K562 (cell line): ENCODE results near the gene LDLRAD3. TPM values are rescaled to one million over a fixed set of nuclear protein-coding genes. Genes with fewer than 3 reads are reported as not detected.

ENCODE experiments used
- ATAC-seq: fragments of 200-7000 bp; cut with Tn5 transposase; 3 replicates; pipeline ENCODE4 v1.9.1; 2020; ENCODE audit warnings: moderate library complexity
- BruUV-seq: library from RNA; stranded (reverse); fragments of 400-500 nt; replicated peaks from 2 replicates; lab custom pipeline; 2021; lab: Mats Ljungman, UMichigan
- CTCF ChIA-PET: fragments of 300-600 bp; formaldehyde crosslinking; extraction: SDS; loops from one replicate; lab custom pipeline; 2021; ENCODE audit warnings: low intra/inter-chr PET ratio; lab: Yijun Ruan, JAX
- POLR2A ChIA-PET: fragments of 300-600, 350-650 bp; sonication (Branson Sonifier 250); formaldehyde crosslinking; extraction: SDS; loops from one replicate; lab custom pipeline; 2021; ENCODE audit warnings: antibody characterized with exemption, inconsistent platforms; lab: Yijun Ruan, JAX
- DNase-seq, 4 experiments: peaks; one replicate each; pipeline versions ENCODE4 v3.0.0 to v3.0.0-alpha.2; 2011 to 2018; ENCODE audit warnings: low spot score in 3 of 4, mixed read lengths in 3 of 4; ENCODE audit errors: extremely low read depth in 1 of 4
- FAIRE-seq: peaks from 2 replicates; lab custom pipeline; 2011; peaks lifted over from hg19 to GRCh38; lab: Jason Lieb, UNC
- H2AFZ ChIP-seq: 2 replicates; pipeline ENCODE4 v1.6.0; 2011; ENCODE audit warnings: low read depth, low read length, control low read depth, inconsistent platforms
- H3K27ac ChIP-seq: fragments of 200-600 bp; 3 replicates; pipeline ENCODE4 v1.8.0; 2011; ENCODE audit warnings: low read depth, mild to moderate bottlenecking, control low read depth, inconsistent platforms, low read length, moderate library complexity, mixed read lengths; ENCODE audit errors: extremely low read depth
- H3K27me3 ChIP-seq, 2 experiments: fragments of 300-600 bp in 1 of 2; 2 replicates in 1 of 2; 3 replicates in 1 of 2; pipeline versions ENCODE4 v1.6.0 to v1.8.0; 2011; ENCODE audit warnings: inconsistent platforms in 2 of 2, low read length in 2 of 2, mild to moderate bottlenecking in 1 of 2, mixed read lengths in 1 of 2, moderate library complexity in 1 of 2; ENCODE audit not compliant: control insufficient read depth in 2 of 2, insufficient read depth in 2 of 2
- H3K36me3 ChIP-seq: fragments of 300-600 bp; 3 replicates; pipeline ENCODE4 v1.8.0; 2011; ENCODE audit warnings: mild to moderate bottlenecking, low read length, inconsistent platforms; ENCODE audit not compliant: control insufficient read depth, insufficient read depth
- H3K4me1 ChIP-seq, 2 experiments: fragments of 200-600 bp in 1 of 2; replicated peaks in 1 of 2; 2 replicates in 1 of 2; 3 replicates in 1 of 2; pipeline versions ENCODE4 v1.5.1 to v1.8.0; 2011; ENCODE audit warnings: inconsistent platforms in 2 of 2, low read length in 2 of 2, mild to moderate bottlenecking in 1 of 2, mixed read lengths in 1 of 2, moderate library complexity in 1 of 2; ENCODE audit not compliant: control insufficient read depth in 2 of 2, insufficient read depth in 2 of 2
- H3K4me2 ChIP-seq: 2 replicates; pipeline ENCODE4 v1.6.1; 2011; ENCODE audit warnings: low read length, control low read depth, inconsistent platforms, mixed read lengths; ENCODE audit not compliant: insufficient read depth
- H3K4me3 ChIP-seq: fragments of 200-600 bp; sonication (generic), shearing (Covaris generic); 2 replicates; pipeline ENCODE4 v1.5.1; 2016; ENCODE audit warnings: control low read depth, inconsistent platforms
- H3K79me2 ChIP-seq: fragments of 200-600 bp; 3 replicates; pipeline ENCODE4 v1.8.0; 2011; ENCODE audit warnings: low read length, inconsistent platforms; ENCODE audit not compliant: control insufficient read depth, insufficient read depth
- H3K9ac ChIP-seq, 2 experiments: 2 replicates each; pipeline versions ENCODE4 v1.6.0 to v1.6.1; 2011; ENCODE audit warnings: low read depth in 2 of 2, low read length in 2 of 2, control low read depth in 1 of 2, inconsistent platforms in 1 of 2, mild to moderate bottlenecking in 1 of 2, mixed read lengths in 1 of 2; ENCODE audit not compliant: insufficient read depth in 1 of 2
- H3K9me1 ChIP-seq: one replicate; pipeline ENCODE4 v1.6.0; 2011; ENCODE audit warnings: inconsistent platforms, mild to moderate bottlenecking, low read length, moderate library complexity; ENCODE audit not compliant: control insufficient read depth, insufficient read depth
- H3K9me3 ChIP-seq: replicated peaks from 2 replicates; pipeline ENCODE4 v1.5.1; 2011; ENCODE audit warnings: low read depth, low read length, inconsistent platforms; ENCODE audit not compliant: control insufficient read depth, insufficient read depth
- H4K20me1 ChIP-seq: replicated peaks from 2 replicates; pipeline ENCODE4 v1.6.1; 2011; ENCODE audit warnings: low read length, inconsistent platforms, mixed read lengths; ENCODE audit not compliant: control insufficient read depth, insufficient read depth
- ATF6 ChIP-seq: sonication (generic); formaldehyde crosslinking; IDR thresholded peaks from 2 replicates; pipeline ENCODE4 v1.4.0; 2020; ENCODE audit warnings: mild to moderate bottlenecking, missing genetic modification reagents
- HDAC8 ChIP-seq: fragments of 450-650 bp; IDR thresholded peaks from 2 replicates; pipeline ENCODE4 v1.6.1; 2016; ENCODE audit warnings: mild to moderate bottlenecking, missing genetic modification characterization, moderate library complexity, missing compliant biosample characterization
- HES1 ChIP-seq: fragments of 450-650 bp; IDR thresholded peaks from 2 replicates; pipeline ENCODE4 v1.6.1; 2016; ENCODE audit warnings: low read depth, mild to moderate bottlenecking, moderate library complexity
- HNRNPLL ChIP-seq: fragments of 200-400 bp; formaldehyde crosslinking; IDR thresholded peaks from 2 replicates; pipeline ENCODE4 v1.6.1; 2017; ENCODE audit warnings: low read length, low read depth, mild to moderate bottlenecking; ENCODE audit not compliant: poor library complexity, severe bottlenecking
- TAF15 ChIP-seq: fragments of 200-400 bp; formaldehyde crosslinking; IDR thresholded peaks from 2 replicates; pipeline ENCODE4 v1.6.1; 2017; ENCODE audit warnings: mild to moderate bottlenecking, low read depth, low read length, moderate library complexity
- THRB ChIP-seq: fragments of 450-650 bp; formaldehyde crosslinking; conservative IDR thresholded peaks from 2 replicates; pipeline ENCODE4 v1.4.0; 2022; ENCODE audit warnings: mild to moderate bottlenecking, missing genetic modification characterization
- ZNF41 ChIP-seq: fragments of 250-450 bp; sonication (Bioruptor Pico); conservative IDR thresholded peaks from 2 replicates; pipeline ENCODE4 v1.4.0; 2020; ENCODE audit warnings: mild to moderate bottlenecking
- ZNF431 ChIP-seq: sonication (generic); formaldehyde crosslinking; IDR thresholded peaks from 2 replicates; pipeline ENCODE4 v1.8.0; 2022; ENCODE audit warnings: mild to moderate bottlenecking, missing genetic modification reagents
- ZNF76 ChIP-seq: fragments of 250-450 bp; sonication (Bioruptor Pico); IDR thresholded peaks from 2 replicates; pipeline ENCODE4 v1.4.0; 2020; ENCODE audit warnings: mild to moderate bottlenecking, moderate library complexity, borderline replicate concordance
- WGBS: fragments of 100-300 bp; shearing (Covaris generic); methylation state at CpG from one replicate; pipeline ENCODE4 v1.1.6; 2016; ENCODE audit warnings: low coverage, mixed read lengths; ENCODE audit not compliant: insufficient coverage; ENCODE audit errors: missing lambda C conversion rate; 5-methylcytosine and 5-hydroxymethylcytosine counted together
- in situ Hi-C: fragments of 300-500 bp; cut with MboI; formaldehyde crosslinking; loops from 4 replicates; pipeline ENCODE4 v1.15.0; 2018; ENCODE audit warnings: inconsistent platforms, mixed read lengths
- intact Hi-C: fragments of 100-400 bp; cut with micrococcal nuclease; formaldehyde crosslinking; loops from 2 replicates; pipeline ENCODE4 v1.14.2; 2022
- polyA plus RNA-seq, 8 experiments: library from polyadenylated mRNA; depleted of rRNA in 4 of 8; stranded (reverse) in 5 of 8; unstranded in 3 of 8; fragments of >200 nt; fragmentation: Nextera tagmentation in 2 of 8; fragmentation: Illumina TruSeq in 1 of 8; extraction: Ambion mirVana in 2 of 8; extraction: Trizol in 1 of 8; gene quantifications; 2 replicates each; pipeline versions ENCODE4 v1.2.1 to v1.2.3, GENCODE V29; 2011 to 2014; ENCODE audit warnings: inconsistent platforms in 1 of 8, missing spikeins in 1 of 8
- total RNA-seq, 7 experiments: library from RNA; depleted of rRNA in 6 of 7; stranded (reverse); fragments of >200 nt in 6 of 7; fragmentation: Illumina TruSeq in 2 of 7; extraction: Trizol in 2 of 7; gene quantifications; 2 replicates each; pipeline versions ENCODE4 v1.2.1 to v1.2.3, GENCODE V29; 2011 to 2021; ENCODE audit warnings: low replicate concordance in 1 of 7

LDLRAD3 gene
- total and polyA plus RNA-seq, 9 of the 15 experiments (the other 6 are each of a cell fraction or from before 2014, with no cell fraction given), result 0.73 to 7.2 (median 3.5) TPM

- Histone ChIP-seq H4K20me1 (no peaks in the 10 kb centered on the region), H3K36me3 (no peaks in the 10 kb centered on the region), H3K4me2 (no peak overlapping the region), H3K27me3 (no peaks in the 10 kb centered on the region), H3K4me1 (peaks cover 0 to 8% of the 10 kb centered on the region in 2 experiments; a peak in 2 of 5 replicates), H3K27ac (no peak overlapping the region), H3K4me3 (no peak overlapping the region), H3K9me1 (no peaks in the 10 kb centered on the region), H3K79me2 (no peaks in the 10 kb centered on the region), H2AFZ (no peak overlapping the region), H3K9me3 (no peaks in the 10 kb centered on the region), H3K9ac (no peak overlapping the region)
- DNase-seq (no peak), FAIRE-seq (no peak), ATAC-seq (no peak)
- ChIA-PET POLR2A (no interaction called here), CTCF (no interaction called here)
- no TSS peak for BruUV-seq
- WGBS, result 16% methylated on average over 3 of the region's 3 CpGs
- intact Hi-C loops (loop anchor here (10.0 kb wide), 1 partner anchor 195 kb away; the partner anchor contains the start of gene LDLRAD3), in situ Hi-C loops (loop anchor here (5.0 kb wide), 1 partner anchor 107 kb away; no protein-coding TSS in a partner anchor)
- TF ChIP-seq ZNF41 (CRISPR knock-in tag) (no peak), HES1 (no peak), ATF6 (CRISPR knock-in tag) (no peak), HNRNPLL (no peak), ZNF76 (CRISPR knock-in tag) (no peak), TAF15 (no peak), ZNF431 (CRISPR knock-in tag) (no peak), HDAC8 (tag) (no peak), THRB (CRISPR knock-in tag) (no peak)
Observed at GRCh38 chr11:36139767-36140166, 195.9 kb downstream of the LDLRAD3 start.
